ENCODE results near the gene BCL2.

DNA sequence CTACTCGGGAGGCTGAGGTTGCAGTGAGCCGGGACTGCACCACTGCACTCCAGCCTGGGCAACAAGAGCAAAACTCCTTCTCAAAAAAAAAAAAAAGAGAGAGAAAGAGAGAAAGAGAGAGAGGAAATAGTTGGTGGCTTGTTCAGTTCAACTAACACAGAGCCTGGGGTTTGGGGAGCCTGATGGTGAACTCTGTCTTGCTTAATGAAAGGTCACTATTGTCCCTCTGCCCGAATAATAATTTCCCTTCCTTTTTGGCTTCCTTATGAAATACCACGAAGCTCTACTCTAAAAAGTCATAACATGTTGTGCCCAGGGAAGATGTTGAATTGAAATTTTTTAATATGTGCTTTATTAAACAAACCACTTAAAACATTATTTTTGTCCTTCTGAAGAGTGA is 17.3 kb downstream of the BCL2 start:
- TF ChIP-seq, protein P1, sequence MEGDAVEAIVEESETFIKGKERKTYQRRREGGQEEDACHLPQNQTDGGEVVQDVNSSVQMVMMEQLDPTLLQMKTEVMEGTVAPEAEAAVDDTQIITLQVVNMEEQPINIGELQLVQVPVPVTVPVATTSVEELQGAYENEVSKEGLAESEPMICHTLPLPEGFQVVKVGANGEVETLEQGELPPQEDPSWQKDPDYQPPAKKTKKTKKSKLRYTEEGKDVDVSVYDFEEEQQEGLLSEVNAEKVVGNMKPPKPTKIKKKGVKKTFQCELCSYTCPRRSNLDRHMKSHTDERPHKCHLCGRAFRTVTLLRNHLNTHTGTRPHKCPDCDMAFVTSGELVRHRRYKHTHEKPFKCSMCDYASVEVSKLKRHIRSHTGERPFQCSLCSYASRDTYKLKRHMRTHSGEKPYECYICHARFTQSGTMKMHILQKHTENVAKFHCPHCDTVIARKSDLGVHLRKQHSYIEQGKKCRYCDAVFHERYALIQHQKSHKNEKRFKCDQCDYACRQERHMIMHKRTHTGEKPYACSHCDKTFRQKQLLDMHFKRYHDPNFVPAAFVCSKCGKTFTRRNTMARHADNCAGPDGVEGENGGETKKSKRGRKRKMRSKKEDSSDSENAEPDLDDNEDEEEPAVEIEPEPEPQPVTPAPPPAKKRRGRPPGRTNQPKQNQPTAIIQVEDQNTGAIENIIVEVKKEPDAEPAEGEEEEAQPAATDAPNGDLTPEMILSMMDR (IDR thresholded peaks at IDR 0.05) = no peak
- no peak for TF ChIP-seq POLR2A (IDR thresholded peaks at IDR 0.05)

Measured in Peyer's patch (tissue), 4 donors.